ENCODE measurements around the gene PEAK3. TPM values are rescaled to one million over a fixed set of nuclear protein-coding genes. Genes with fewer than 3 reads are reported as not detected.

Gene PEAK3
- total RNA-seq, 1 experiment from 2014 or later: not detected

- no peak overlapping the region for H3K4me3 ChIP-seq
- DNase-seq (ENCODE audit: low read depth in 1 of 2, low spot score in 2 of 2): no peak
Observed at GRCh38 chr19:2225415-2226050, 56.4 kb downstream of the PEAK3 start.

GRCh38 chr19:2224754-2225349, 57.1 kb downstream of the PEAK3 start:
- Histone ChIP-seq H3K9me3 (replicated peaks) (no peaks in the 10 kb centered on the region), H3K36me3 (peaks cover 88% of the 10 kb centered on the region), H3K4me3 (no peak overlapping the region), H3K4me1 (replicated peaks) (no peaks in the 10 kb centered on the region), H3K27me3 (replicated peaks) (no peaks in the 10 kb centered on the region), H3K27ac (no peak overlapping the region)
- DNase-seq (ENCODE audit: low read depth in 1 of 2, low spot score in 2 of 2): no peak

More at GRCh38 chr19:2225415-2226050, 56.4 kb downstream of the PEAK3 start:
- Histone ChIP-seq H3K9me3 (replicated peaks) (no peaks in the 10 kb centered on the region), H3K27me3 (replicated peaks) (no peaks in the 10 kb centered on the region), H3K36me3 (peaks cover 88% of the 10 kb centered on the region), H3K27ac (no peak overlapping the region), H3K4me1 (replicated peaks) (no peaks in the 10 kb centered on the region)

Other genes with a start within 250 kb of the PEAK3 start
- 18.7 and 31.6 TPM in 2 replicates for gene MKNK2, start 230.9 kb downstream of the PEAK3 start, total RNA-seq (2014; rRNA removed; shearing (Covaris generic))
- 10.1 and 20.6 TPM in 2 replicates for gene MOB3A, start 185.8 kb downstream of the PEAK3 start, total RNA-seq (2014; rRNA removed; shearing (Covaris generic))
- 1.9 TPM in 1 of 2 replicates, not detected in the other for gene IZUMO4, start 185.3 kb downstream of the PEAK3 start, total RNA-seq (2014; rRNA removed; shearing (Covaris generic))
- gene AP3D1, start 130.6 kb downstream of the PEAK3 start, total RNA-seq (2014; rRNA removed; shearing (Covaris generic)): 66.5 and 78.9 TPM in 2 replicates
- 5.9 and 7.8 TPM in 2 replicates for gene DOT1L, start 118.2 kb downstream of the PEAK3 start, total RNA-seq (2014; rRNA removed; shearing (Covaris generic))
- gene PLEKHJ1, start 45.8 kb downstream of the PEAK3 start, total RNA-seq (2014; rRNA removed; shearing (Covaris generic)): 91.7 and 116 TPM in 2 replicates
- 13.8 and 44.9 TPM in 2 replicates for gene SF3A2, start 45.4 kb downstream of the PEAK3 start, total RNA-seq (2014; rRNA removed; shearing (Covaris generic))
- gene AMH, start 32.9 kb downstream of the PEAK3 start, total RNA-seq (2014; rRNA removed; shearing (Covaris generic)): 0.58 TPM in 1 of 2 replicates, not detected in the other
- gene JSRP1, start 25.8 kb downstream of the PEAK3 start, total RNA-seq (2014; rRNA removed; shearing (Covaris generic)): not detected in 2 replicates
- gene LINGO3, start 26.0 kb upstream of the PEAK3 start, total RNA-seq (2014; rRNA removed; shearing (Covaris generic)): not detected in 2 replicates
- 218 and 270 TPM in 2 replicates for gene LSM7, start 46.4 kb upstream of the PEAK3 start, total RNA-seq (2014; rRNA removed; shearing (Covaris generic))
- 32.2 and 45.2 TPM in 2 replicates for gene SPPL2B, start 46.5 kb upstream of the PEAK3 start, total RNA-seq (2014; rRNA removed; shearing (Covaris generic))
- not detected in 2 replicates for gene TMPRSS9, start 78.1 kb upstream of the PEAK3 start, total RNA-seq (2014; rRNA removed; shearing (Covaris generic))
- 48.8 and 86.2 TPM in 2 replicates for gene TIMM13, start 145.4 kb upstream of the PEAK3 start, total RNA-seq (2014; rRNA removed; shearing (Covaris generic))
- gene LMNB2, start 174.8 kb upstream of the PEAK3 start, total RNA-seq (2014; rRNA removed; shearing (Covaris generic)): 275 and 316 TPM in 2 replicates
- gene GADD45B, start 194.0 kb upstream of the PEAK3 start, total RNA-seq (2014; rRNA removed; shearing (Covaris generic)): 112 and 132 TPM in 2 replicates